ENCODE measurements around the gene DSCAM. TPM values are rescaled to one million over a fixed set of nuclear protein-coding genes. Genes with fewer than 3 reads are reported as not detected.

Gene DSCAM
- total RNA-seq, 1 donor from 2014 or later, result not detected

DNA sequence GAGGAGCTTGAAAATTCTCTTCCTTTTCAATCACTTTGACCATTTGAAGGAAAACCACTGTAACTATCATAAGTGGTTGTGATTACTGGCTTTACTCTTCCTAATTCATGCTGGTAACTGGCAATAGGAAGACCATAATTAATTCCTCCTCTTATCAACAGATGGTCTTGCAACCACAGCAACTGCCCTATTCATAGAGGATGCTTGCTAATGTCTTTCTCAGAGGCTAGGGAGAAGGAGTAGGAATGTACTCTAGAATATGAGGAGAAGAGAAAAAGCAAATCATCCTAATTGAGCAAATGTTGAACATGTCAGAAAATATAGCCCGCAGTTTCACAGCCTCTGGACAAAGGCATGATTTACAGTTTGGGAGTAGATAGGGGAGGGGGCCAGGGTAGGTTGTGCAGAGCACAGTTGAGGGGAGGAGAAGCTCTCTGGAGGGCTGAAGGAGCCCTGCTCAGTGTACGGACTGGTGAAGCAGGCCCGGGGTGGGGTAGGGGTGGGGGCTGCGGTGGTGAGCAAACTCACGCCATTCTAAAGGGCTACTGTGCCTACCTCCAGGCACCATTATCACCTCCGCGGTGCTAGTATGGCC lies 786.8 kb downstream of the DSCAM start:
- TF ChIP-seq, protein P1, sequence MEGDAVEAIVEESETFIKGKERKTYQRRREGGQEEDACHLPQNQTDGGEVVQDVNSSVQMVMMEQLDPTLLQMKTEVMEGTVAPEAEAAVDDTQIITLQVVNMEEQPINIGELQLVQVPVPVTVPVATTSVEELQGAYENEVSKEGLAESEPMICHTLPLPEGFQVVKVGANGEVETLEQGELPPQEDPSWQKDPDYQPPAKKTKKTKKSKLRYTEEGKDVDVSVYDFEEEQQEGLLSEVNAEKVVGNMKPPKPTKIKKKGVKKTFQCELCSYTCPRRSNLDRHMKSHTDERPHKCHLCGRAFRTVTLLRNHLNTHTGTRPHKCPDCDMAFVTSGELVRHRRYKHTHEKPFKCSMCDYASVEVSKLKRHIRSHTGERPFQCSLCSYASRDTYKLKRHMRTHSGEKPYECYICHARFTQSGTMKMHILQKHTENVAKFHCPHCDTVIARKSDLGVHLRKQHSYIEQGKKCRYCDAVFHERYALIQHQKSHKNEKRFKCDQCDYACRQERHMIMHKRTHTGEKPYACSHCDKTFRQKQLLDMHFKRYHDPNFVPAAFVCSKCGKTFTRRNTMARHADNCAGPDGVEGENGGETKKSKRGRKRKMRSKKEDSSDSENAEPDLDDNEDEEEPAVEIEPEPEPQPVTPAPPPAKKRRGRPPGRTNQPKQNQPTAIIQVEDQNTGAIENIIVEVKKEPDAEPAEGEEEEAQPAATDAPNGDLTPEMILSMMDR (IDR thresholded peaks at IDR 0.05), result no peak
- peaks cover 0 to under 1% of the 10 kb centered on the region in 2 donors for H3K4me1 ChIP-seq
- no peaks in the 10 kb centered on the region for H3K27me3 ChIP-seq
- H3K9me3 ChIP-seq, result no peaks in the 10 kb centered on the region
- no peak for DNase-seq (ENCODE audit: low spot score in 2 of 2)
- H3K4me3 ChIP-seq, result no peak overlapping the region
- H3K36me3 ChIP-seq, result no peaks in the 10 kb centered on the region
- intact Hi-C loops (cut with DNase I), result no loop called here
- no peak overlapping the region for H3K27ac ChIP-seq

DNA sequence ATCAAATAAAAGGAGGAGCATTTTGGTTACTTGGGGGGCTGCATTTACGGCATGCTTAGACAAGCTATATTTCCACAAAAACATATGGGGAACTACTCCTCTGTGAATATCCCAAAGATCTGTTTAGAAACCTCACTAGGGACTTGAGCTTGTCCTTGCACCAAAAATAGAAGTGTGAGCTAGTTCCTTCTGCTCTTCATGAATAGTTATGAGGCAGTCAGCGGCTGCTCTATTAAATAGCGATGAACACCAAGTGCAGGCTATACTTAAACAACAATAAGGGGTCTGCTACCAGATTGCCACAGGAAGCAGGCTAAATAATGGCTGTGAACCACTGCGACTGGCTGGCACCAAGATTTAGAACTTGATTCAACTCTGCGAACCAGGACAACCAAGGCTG lies 789.6 kb downstream of the DSCAM start:
- intact Hi-C loops (cut with DNase I), result loop anchor here (10.0 kb wide), 2 partner anchors 273 to 1897 kb away; partner anchors contain the start of gene C2CD2
- no peaks in the 10 kb centered on the region for H3K9me3 ChIP-seq

DNA sequence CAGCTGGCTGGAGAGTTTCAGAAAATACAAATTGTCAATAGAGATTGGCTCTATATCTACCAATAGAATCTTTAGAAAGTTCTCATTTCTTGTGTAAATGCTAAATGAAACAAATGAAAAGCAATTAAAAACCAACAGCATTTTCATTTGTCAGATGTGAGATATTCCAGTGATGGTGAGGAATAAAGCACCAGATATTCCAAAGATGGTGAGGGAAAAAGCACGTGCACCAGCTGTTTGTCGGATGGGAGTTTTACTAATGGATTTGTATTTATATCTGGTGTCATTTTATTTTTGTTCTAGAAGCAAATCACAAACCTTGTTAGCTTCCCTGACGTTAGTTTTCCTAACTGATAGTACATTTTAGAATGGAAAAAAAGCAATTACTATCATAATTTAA lies 790.9 kb downstream of the DSCAM start:
- Histone ChIP-seq H3K4me1 (peaks cover 10 to 24% of the 10 kb centered on the region in 2 donors), H3K27ac (no peak overlapping the region), H3K27me3 (no peaks in the 10 kb centered on the region), H3K4me3 (no peak overlapping the region), H3K9me3 (no peaks in the 10 kb centered on the region), H3K36me3 (no peaks in the 10 kb centered on the region)
- TF ChIP-seq, protein P1 (IDR thresholded peaks at IDR 0.05), result no peak
- DNase-seq (ENCODE audit: low spot score in 2 of 2), result no peak
- intact Hi-C loops (cut with DNase I), result loop anchor here (10.0 kb wide), 2 partner anchors 271 to 1899 kb away; partner anchors contain the start of gene C2CD2

More for the DNA sequence above, 789.6 kb downstream of the DSCAM start:
- DNase-seq (ENCODE audit: low spot score in 2 of 2), result no peak
- no peak overlapping the region for H3K4me3 ChIP-seq
- H3K4me1 ChIP-seq, result peaks cover 10 to 17% of the 10 kb centered on the region in 2 donors
- TF ChIP-seq, protein P1 (IDR thresholded peaks at IDR 0.05), result no peak
- no peak overlapping the region for H3K27ac ChIP-seq
- no peaks in the 10 kb centered on the region for H3K36me3 ChIP-seq
- no peaks in the 10 kb centered on the region for H3K27me3 ChIP-seq

DNA sequence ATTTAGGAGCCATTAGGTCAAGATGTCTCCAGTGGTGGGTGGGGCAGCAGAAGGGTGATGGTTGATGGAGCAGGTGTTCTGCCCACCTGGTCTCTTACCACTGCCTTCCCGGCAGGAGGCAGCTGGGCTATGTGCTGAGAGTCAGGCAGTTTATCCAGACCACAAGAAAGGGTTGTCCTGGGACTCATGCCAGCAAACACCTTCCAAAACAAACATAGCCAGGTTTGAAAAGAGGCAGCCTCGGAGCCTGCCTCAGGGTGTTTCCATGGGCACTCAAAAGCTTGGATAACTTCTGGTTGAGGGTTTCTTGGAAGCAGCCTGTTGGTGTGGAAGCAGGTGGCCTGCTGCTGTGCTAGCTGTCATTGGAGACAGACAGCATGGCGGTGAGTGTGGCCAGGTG lies 792.6 kb downstream of the DSCAM start:
- no peaks in the 10 kb centered on the region for H3K27me3 ChIP-seq
- peak overlapping the region; percentile 89 to 90 for H3K27ac ChIP-seq
- TF ChIP-seq, protein P1 (IDR thresholded peaks at IDR 0.05), result peak in 1 of 3 experiments; percentile 11
- H3K9me3 ChIP-seq, result no peaks in the 10 kb centered on the region
- H3K36me3 ChIP-seq, result no peaks in the 10 kb centered on the region
- peak; percentile 59 to 91 for DNase-seq (ENCODE audit: low spot score in 2 of 2)
- intact Hi-C loops (cut with DNase I), result loop anchor here (2.0 to 10.0 kb wide), 3 partner anchors 62 to 1900 kb away; partner anchors contain the start of gene C2CD2
- H3K4me3 ChIP-seq, result no peak overlapping the region
- peaks cover 10 to 32% of the 10 kb centered on the region in 2 donors for H3K4me1 ChIP-seq

DNA sequence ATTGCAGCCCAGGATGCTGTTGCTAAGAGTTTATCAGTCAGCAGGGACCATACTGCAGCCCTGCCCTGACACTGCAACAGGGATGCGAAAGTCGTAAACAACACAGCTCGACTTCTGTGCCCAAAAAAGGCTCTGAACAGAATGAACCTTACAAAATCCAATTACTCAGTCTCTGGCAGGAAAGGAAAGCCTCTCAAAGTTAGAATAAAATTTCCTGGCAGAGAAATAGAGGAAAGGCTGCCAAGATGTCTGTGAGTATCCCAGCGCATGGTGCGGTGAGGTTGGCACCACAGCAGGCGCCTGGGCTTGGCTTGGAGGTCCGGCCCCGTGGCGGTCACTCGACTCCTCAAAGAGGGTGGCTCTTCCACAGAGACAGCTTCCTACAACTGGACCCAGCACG lies 794.0 kb downstream of the DSCAM start:
- Histone ChIP-seq H3K4me3 (no peak overlapping the region), H3K36me3 (no peaks in the 10 kb centered on the region), H3K4me1 (peaks cover 10 to 40% of the 10 kb centered on the region in 2 donors), H3K9me3 (no peaks in the 10 kb centered on the region), H3K27me3 (no peaks in the 10 kb centered on the region), H3K27ac (peak overlapping the region; percentile 89 to 90)
- intact Hi-C loops (cut with DNase I), result loop anchor here (10.0 kb wide), 2 partner anchors 268 to 1902 kb away; partner anchors contain the start of gene C2CD2
- peak in 1 of 2 donors; percentile 85 for DNase-seq (ENCODE audit: low spot score in 2 of 2)
- TF ChIP-seq, protein P1 (IDR thresholded peaks at IDR 0.05), result no peak
